ENCODE data around the gene MYO1H.

MYO1H gene

DNA sequence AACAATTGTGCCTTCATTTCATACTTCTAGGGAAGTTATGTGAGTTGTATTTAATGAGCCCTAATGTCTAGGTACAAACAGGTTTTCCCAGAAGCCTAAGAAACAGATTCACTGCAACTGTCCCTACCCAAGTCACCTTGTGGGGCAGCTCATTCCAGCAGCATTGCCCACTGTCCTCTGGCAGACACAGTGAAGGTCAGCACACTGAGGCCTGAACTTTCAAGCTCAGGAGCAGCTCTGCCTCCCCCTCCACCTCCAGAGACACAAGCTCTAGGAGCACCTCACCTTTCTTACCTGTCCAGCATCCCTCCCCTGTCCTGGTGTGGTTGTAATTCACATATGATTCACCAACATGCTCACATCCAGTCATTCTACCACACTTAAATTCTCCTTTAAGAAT, 145.4 kb downstream of the MYO1H start:
- DNase-seq (ENCODE audit: low spot score) = no peak

DNA sequence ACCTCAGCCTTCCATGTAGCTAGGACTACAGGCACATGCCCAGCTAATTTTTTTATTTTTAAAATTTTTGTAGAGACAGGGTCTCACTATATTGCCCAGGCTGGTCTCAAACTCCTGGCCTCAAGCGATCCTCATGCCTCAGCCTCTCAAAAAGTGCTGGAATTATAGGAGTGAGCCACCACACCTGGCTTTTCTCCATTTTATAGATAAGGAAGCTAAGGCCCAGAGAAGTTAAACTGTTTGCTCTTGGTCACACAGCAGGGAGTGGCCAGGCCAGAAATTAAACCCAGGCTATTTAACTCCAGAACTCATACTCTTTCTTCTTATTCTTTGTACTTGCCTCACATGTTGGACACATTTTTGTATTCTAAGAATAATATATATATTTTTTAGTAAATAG, 146.2 kb downstream of the MYO1H start:
- no peak for DNase-seq (ENCODE audit: low spot score)

DNA sequence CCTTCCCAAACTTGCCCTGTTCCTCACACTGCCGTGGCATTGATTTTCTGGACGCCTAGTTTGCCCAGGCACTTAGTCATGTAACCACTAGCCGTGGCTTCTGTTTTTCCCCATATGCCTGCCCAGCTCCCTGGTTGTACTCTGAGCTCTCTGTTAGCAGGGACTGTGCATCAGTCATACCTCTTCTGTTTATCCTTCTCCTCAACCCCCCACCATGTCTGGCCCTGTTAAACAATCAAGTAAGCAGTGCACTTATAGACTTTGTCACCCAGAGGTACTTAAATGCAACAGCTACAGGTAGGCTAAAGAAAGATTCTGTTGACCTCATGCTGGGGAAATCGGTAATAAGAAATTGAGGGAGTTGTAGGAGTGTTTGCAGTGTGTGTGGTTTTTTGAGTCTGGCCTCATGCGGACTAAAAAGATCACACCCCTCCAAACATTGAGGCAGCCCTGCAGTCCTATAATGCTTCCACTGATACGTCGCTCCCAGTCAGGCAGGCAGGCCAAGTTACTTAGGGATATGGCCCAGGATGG, 146.7 kb downstream of the MYO1H start:
- DNase-seq (ENCODE audit: low spot score) = no peak

- no peak for DNase-seq (ENCODE audit: low spot score)
These were observed 147.3 kb downstream of the MYO1H start for GRCh38 chr12:109495012-109495411.

DNA sequence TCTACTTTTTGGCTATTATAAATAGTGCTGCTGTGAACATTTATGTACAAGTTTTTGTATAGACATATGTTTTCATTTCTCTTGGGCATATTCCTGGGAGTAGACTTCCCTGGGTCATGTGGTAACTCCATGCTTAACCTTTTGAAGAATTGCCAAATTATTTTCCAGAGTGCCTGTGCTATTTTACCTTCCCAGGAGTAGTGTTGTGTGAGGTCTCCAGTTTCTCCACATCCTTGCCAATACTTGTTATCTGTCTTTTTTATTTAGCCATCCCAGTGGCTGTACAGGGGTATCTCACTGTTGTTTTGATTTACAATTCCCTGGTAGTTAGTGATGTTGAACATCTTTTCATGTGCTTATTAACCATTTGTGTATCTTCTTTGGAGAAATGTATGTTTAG, 148.6 kb downstream of the MYO1H start:
- DNase-seq (ENCODE audit: low spot score) = no peak

DNA sequence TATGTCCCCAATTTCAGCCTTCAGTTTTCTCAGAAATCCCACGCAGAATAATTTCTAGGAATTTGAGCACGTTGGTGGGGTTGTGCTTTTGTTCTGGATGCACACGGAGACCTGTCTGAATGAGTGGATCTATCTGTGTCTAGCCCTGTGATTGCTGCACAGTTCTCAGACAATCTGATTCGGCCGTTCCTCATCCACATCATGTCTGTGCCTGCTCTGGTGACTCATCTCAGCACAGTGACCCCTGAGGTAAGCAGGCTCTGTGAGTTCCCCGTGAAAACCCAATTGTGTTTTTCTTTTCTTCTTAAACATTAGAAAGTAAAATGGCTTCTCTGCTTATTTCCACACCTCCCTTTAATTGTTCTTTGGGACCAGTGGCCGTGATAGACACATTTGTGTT, 150.0 kb downstream of the MYO1H start:
- DNase-seq (ENCODE audit: low spot score) = no peak
